Stimulated activated CD8-positive, alpha-beta memory T cell treated with anti-CD3 and anti-CD28 coated beads, Interleukin-4, amount 100 ng/mL, for 1 hour (primary cell): ENCODE results near the gene SALL2.

Experiments
- DNase-seq, 2 donors: peaks; one replicate each; pipeline ENCODE4 v3.0.0-alpha.2; 2020; ENCODE audit warnings: low read depth in 2 of 2, low spot score in 1 of 2

SALL2 gene

GRCh38 chr14:21494902-21495762 lies 31.0 kb downstream of the SALL2 start:
- DNase-seq: no peak

- no peak for DNase-seq
These were observed 39.5 kb downstream of the SALL2 start for GRCh38 chr14:21486640-21487087.

- DNase-seq: peak; percentile 69 to 84
These were observed 49.0 kb downstream of the SALL2 start, which contains the start of the genes RAB2B and TOX4 for GRCh38 chr14:21476925-21477681. TSS of gene RAB2B (minus strand) at chr14:21476959. CDS start at chr14:21476872, 87 bp downstream. TSS of gene TOX4 (plus strand) at chr14:21477195. CDS start at chr14:21477279, 84 bp downstream.

- peak; percentile 70 to 71 for DNase-seq
These were observed 49.6 kb downstream of the SALL2 start for GRCh38 chr14:21476523-21476924.

- no peak for DNase-seq
These were observed 50.2 kb downstream of the SALL2 start for GRCh38 chr14:21475767-21476522.
